H1 (cell line): ENCODE measurements around the gene MAPK8IP1. TPM values are rescaled to one million over a fixed set of nuclear protein-coding genes. Genes with fewer than 3 reads are reported as not detected.
A peak's percentile ranks its signal among the peaks of the same experiment; 100 is the strongest.

Source experiments
- CTCF ChIA-PET: fragments of 300-600 bp; sonication (Branson Sonifier 250); formaldehyde crosslinking; loops from one replicate; lab custom pipeline; 2021; ENCODE audit not compliant: partially characterized antibody; lab: Charles Lee
- POLR2A ChIA-PET: fragments of 300-600 bp; sonication (Branson Sonifier 250); formaldehyde crosslinking; loops from one replicate; lab custom pipeline; 2021; ENCODE audit warnings: inconsistent platforms; ENCODE audit not compliant: partially characterized antibody; lab: Charles Lee
- DNase-seq, 2 experiments: peaks; one replicate each; pipeline versions ENCODE4 v3.0.0 to v3.0.0-alpha.2; 2010 to 2022; ENCODE audit warnings: low spot score in 2 of 2, low read depth in 1 of 2, mixed read lengths in 1 of 2
- FAIRE-seq: peaks from 2 replicates; lab custom pipeline; 2011; peaks lifted over from hg19 to GRCh38; lab: Jason Lieb, UNC
- H2AFZ ChIP-seq: 2 replicates; pipeline ENCODE4 v1.8.1; 2012; ENCODE audit warnings: low read length, inconsistent platforms
- H2AK5ac ChIP-seq: 2 replicates; pipeline ENCODE4 v1.6.1; 2013; ENCODE audit warnings: low read depth, low read length
- H2BK120ac ChIP-seq: replicated peaks from 2 replicates; pipeline ENCODE3; 2013; ENCODE audit warnings: low read depth, low read length, inconsistent platforms
- H2BK12ac ChIP-seq: 2 replicates; pipeline ENCODE4 v1.6.1; 2013; ENCODE audit warnings: low read depth, low read length
- H2BK15ac ChIP-seq: 2 replicates; pipeline ENCODE4 v1.6.1; 2013; ENCODE audit warnings: low read length
- H2BK20ac ChIP-seq: 2 replicates; pipeline ENCODE4 v1.6.1; 2013; ENCODE audit warnings: low read length
- H2BK5ac ChIP-seq: 2 replicates; pipeline ENCODE4 v1.6.1; 2013; ENCODE audit warnings: low read depth, low read length
- H3K14ac ChIP-seq: 2 replicates; pipeline ENCODE4 v1.6.1; 2013; ENCODE audit warnings: inconsistent platforms; ENCODE audit not compliant: insufficient read length
- H3K18ac ChIP-seq: 2 replicates; pipeline ENCODE4 v1.6.1; 2013; ENCODE audit warnings: low read length; ENCODE audit errors: extremely low read depth
- H3K23ac ChIP-seq: 2 replicates; pipeline ENCODE4 v1.6.1; 2013; ENCODE audit warnings: inconsistent platforms; ENCODE audit not compliant: insufficient read length
- H3K23me2 ChIP-seq: 2 replicates; pipeline ENCODE4 v1.6.1; 2013; ENCODE audit warnings: low read depth, low read length
- H3K27ac ChIP-seq: 2 replicates; pipeline ENCODE4 v1.6.1; 2011; ENCODE audit warnings: low read depth, low read length, inconsistent platforms
- H3K27me3 ChIP-seq, 4 experiments: replicated peaks in 1 of 4; 1 replicate in 1 of 4; 2 replicates in 3 of 4; pipeline versions ENCODE4 v1.6.1 to v1.8.1; 2011 to 2013; ENCODE audit warnings: low read length in 3 of 4, mild to moderate bottlenecking in 3 of 4, inconsistent platforms in 2 of 4, mixed read lengths in 2 of 4, moderate library complexity in 1 of 4; ENCODE audit not compliant: control insufficient read depth in 3 of 4, insufficient read depth in 3 of 4; ENCODE audit errors: extremely low read depth in 1 of 4
- H3K36me3 ChIP-seq, 4 experiments: 2 replicates each; pipeline versions ENCODE4 v1.6.1 to v1.8.1; 2011 to 2013; ENCODE audit warnings: mild to moderate bottlenecking in 4 of 4, low read length in 3 of 4, moderate library complexity in 2 of 4, control low read depth in 1 of 4, inconsistent platforms in 1 of 4; ENCODE audit not compliant: insufficient read depth in 4 of 4, control insufficient read depth in 2 of 4
- H3K4ac ChIP-seq: replicated peaks from 2 replicates; pipeline ENCODE3; 2013; ENCODE audit warnings: low read length, low read depth, mixed read lengths, inconsistent platforms; ENCODE audit not compliant: insufficient read length
- H3K4me1 ChIP-seq, 4 experiments: replicated peaks in 1 of 4; 1 replicate in 1 of 4; 2 replicates in 3 of 4; pipeline versions ENCODE4 v1.6.1 to v1.8.1; 2011 to 2013; ENCODE audit warnings: low read length in 3 of 4, inconsistent platforms in 2 of 4, mixed read lengths in 1 of 4; ENCODE audit not compliant: insufficient read depth in 4 of 4, control insufficient read depth in 3 of 4
- H3K4me2 ChIP-seq, 2 experiments: 2 replicates each; pipeline versions ENCODE4 v1.6.1 to v1.8.1; 2011 to 2013; ENCODE audit warnings: low read depth in 2 of 2, low read length in 2 of 2, control low read depth in 1 of 2, inconsistent platforms in 1 of 2, mild to moderate bottlenecking in 1 of 2; ENCODE audit not compliant: insufficient read depth in 1 of 2
- H3K4me3 ChIP-seq, 4 experiments: fragments of 200-600, 300-600 bp in 1 of 4; sonication (generic), shearing (Covaris generic), sonication (Bioruptor Twin) in 1 of 4; 2 replicates each; pipeline versions ENCODE4 v1.5.1 to v1.8.1; 2011 to 2016; ENCODE audit warnings: low read length in 4 of 4, low read depth in 3 of 4, control low read depth in 2 of 4, inconsistent platforms in 2 of 4, mild to moderate bottlenecking in 2 of 4, mixed read lengths in 1 of 4, moderate library complexity in 1 of 4; ENCODE audit not compliant: insufficient read depth in 2 of 4; ENCODE audit errors: extremely low read depth in 1 of 4
- H3K56ac ChIP-seq: replicated peaks from 2 replicates; pipeline ENCODE3; 2013; ENCODE audit warnings: low read depth, mild to moderate bottlenecking, mixed read lengths, low read length, inconsistent platforms; ENCODE audit not compliant: insufficient read length
- H3K79me1 ChIP-seq: 2 replicates; pipeline ENCODE4 v1.6.1; 2013; ENCODE audit warnings: low read depth, low read length, control low read depth
- H3K79me2 ChIP-seq, 2 experiments: 2 replicates each; pipeline versions ENCODE4 v1.6.1 to v1.8.1; 2012 to 2013; ENCODE audit warnings: low read length in 2 of 2, mild to moderate bottlenecking in 2 of 2, inconsistent platforms in 1 of 2; ENCODE audit not compliant: insufficient read depth in 2 of 2, control insufficient read depth in 1 of 2
- H3K9ac ChIP-seq, 4 experiments: replicated peaks in 1 of 4; 1 replicate in 1 of 4; 2 replicates in 3 of 4; pipeline versions ENCODE4 v1.6.1 to v1.8.1; 2011 to 2013; ENCODE audit warnings: low read depth in 3 of 4, low read length in 3 of 4, control low read depth in 2 of 4, mild to moderate bottlenecking in 2 of 4, moderate library complexity in 2 of 4, inconsistent platforms in 1 of 4; ENCODE audit errors: extremely low read depth in 1 of 4
- H3K9me3 ChIP-seq, 2 experiments: 2 replicates each; pipeline versions ENCODE4 v1.6.1 to v1.8.1; 2012 to 2013; ENCODE audit warnings: mild to moderate bottlenecking in 2 of 2, moderate library complexity in 2 of 2, control low read depth in 1 of 2, inconsistent platforms in 1 of 2, low read depth in 1 of 2, low read length in 1 of 2, mixed read lengths in 1 of 2; ENCODE audit not compliant: insufficient read depth in 2 of 2
- H4K20me1 ChIP-seq, 2 experiments: replicated peaks in 1 of 2; 2 replicates each; pipeline versions ENCODE3 to v1.8.1; 2011 to 2013; ENCODE audit warnings: inconsistent platforms in 2 of 2, low read length in 2 of 2, mild to moderate bottlenecking in 1 of 2; ENCODE audit not compliant: insufficient read depth in 2 of 2, control insufficient read depth in 1 of 2
- H4K5ac ChIP-seq: 2 replicates; pipeline ENCODE4 v1.6.1; 2013; ENCODE audit warnings: low read length, low read depth, mixed read lengths, inconsistent platforms; ENCODE audit not compliant: insufficient read length
- H4K8ac ChIP-seq: 2 replicates; pipeline ENCODE4 v1.8.0; 2013; ENCODE audit warnings: mild to moderate bottlenecking, moderate library complexity, low read length, inconsistent platforms; ENCODE audit not compliant: insufficient read depth; ENCODE audit errors: extremely low read depth
- H4K91ac ChIP-seq: replicated peaks from 2 replicates; pipeline ENCODE3; 2013; ENCODE audit warnings: low read length, mixed read lengths, inconsistent platforms; ENCODE audit not compliant: insufficient read length
- CBX8 ChIP-seq: fragments of 300-800, 300-1000 bp; sonication (generic); IDR thresholded peaks from 2 replicates; pipeline ENCODE4 v1.7.1; 2016; ENCODE audit warnings: low read depth, low read length, borderline replicate concordance
- CREB1 ChIP-seq: IDR thresholded peaks from 2 replicates; pipeline ENCODE4 v1.6.1; 2012; ENCODE audit warnings: inconsistent platforms
- CTBP2 ChIP-seq: IDR thresholded peaks from 2 replicates; pipeline ENCODE4 v1.7.0; 2011; ENCODE audit warnings: borderline replicate concordance, mild to moderate bottlenecking, moderate library complexity, mixed read lengths, low read length; ENCODE audit not compliant: insufficient read depth, insufficient read length
- E2F6 ChIP-seq: IDR thresholded peaks from 2 replicates; pipeline ENCODE4 v1.6.1; 2012; ENCODE audit warnings: inconsistent platforms
- KDM1A ChIP-seq: fragments of 200-600, 300-600 bp; sonication (generic); IDR thresholded peaks from 2 replicates; pipeline ENCODE4 v1.7.1; 2016; ENCODE audit warnings: mild to moderate bottlenecking, low read length, borderline replicate concordance
- NRF1 ChIP-seq: IDR thresholded peaks from 2 replicates; pipeline ENCODE4 v1.6.1; 2011; ENCODE audit warnings: mild to moderate bottlenecking, low read depth, low read length, improper control_type of control experiment
- PHF8 ChIP-seq: fragments of 200-600 bp; sonication (generic); conservative IDR thresholded peaks from 2 replicates; pipeline ENCODE4 v1.7.1; 2012; ENCODE audit warnings: low read depth, mild to moderate bottlenecking, inconsistent platforms, low read length, moderate library complexity
- TAF1 ChIP-seq: IDR thresholded peaks from 2 replicates; pipeline ENCODE4 v1.6.1; 2011; ENCODE audit warnings: mild to moderate bottlenecking, low read depth, low read length
- TBP ChIP-seq: IDR thresholded peaks from 2 replicates; pipeline ENCODE4 v1.6.1; 2011; ENCODE audit warnings: low read depth, low read length, improper control_type of control experiment
- WGBS, 2 experiments: shearing (Covaris generic) in 1 of 2; methylation state at CpG; one replicate each; pipeline versions ENCODE4 v1.1.6 to v1.1.7; 2013 to 2015; ENCODE audit warnings: low lambda C conversion rate in 2 of 2, mixed read lengths in 2 of 2, inconsistent platforms in 1 of 2, low coverage in 1 of 2, missing lambda C conversion rate in 1 of 2; ENCODE audit not compliant: insufficient replicate concordance in 2 of 2, insufficient coverage in 1 of 2, insufficient read length in 1 of 2; ENCODE audit errors: extremely low coverage in 1 of 2, missing lambda C conversion rate in 1 of 2; 5-methylcytosine and 5-hydroxymethylcytosine counted together
- polyA plus RNA-seq, 7 experiments: library from polyadenylated mRNA; depleted of rRNA in 3 of 7; stranded (reverse) in 5 of 7; unstranded in 2 of 7; fragments of >200 nt in 5 of 7; fragments of 200-250 nt in 2 of 7; gene quantifications; 1 replicate in 5 of 7; 2 replicates in 1 of 7; 4 replicates in 1 of 7; pipeline versions ENCODE4 v1.2.1 to v1.2.3, GENCODE V29; 2011 to 2013; ENCODE audit warnings: missing spikeins in 2 of 7, mixed read lengths in 2 of 7
- total RNA-seq: library from RNA; stranded (reverse); fragmentation: NEBNext Ultra II Directional; extraction: Animal tissue kit (Norgen Biotek cat#: 25700); gene quantifications from 2 replicates; pipeline ENCODE4 v1.2.1, GENCODE V29; 2021

Gene MAPK8IP1
- total and polyA plus RNA-seq, 2 of the 8 experiments (the other 6 are each of a cell fraction or from before 2014, with no cell fraction given) = 32.4 to 40.1 TPM

DNA sequence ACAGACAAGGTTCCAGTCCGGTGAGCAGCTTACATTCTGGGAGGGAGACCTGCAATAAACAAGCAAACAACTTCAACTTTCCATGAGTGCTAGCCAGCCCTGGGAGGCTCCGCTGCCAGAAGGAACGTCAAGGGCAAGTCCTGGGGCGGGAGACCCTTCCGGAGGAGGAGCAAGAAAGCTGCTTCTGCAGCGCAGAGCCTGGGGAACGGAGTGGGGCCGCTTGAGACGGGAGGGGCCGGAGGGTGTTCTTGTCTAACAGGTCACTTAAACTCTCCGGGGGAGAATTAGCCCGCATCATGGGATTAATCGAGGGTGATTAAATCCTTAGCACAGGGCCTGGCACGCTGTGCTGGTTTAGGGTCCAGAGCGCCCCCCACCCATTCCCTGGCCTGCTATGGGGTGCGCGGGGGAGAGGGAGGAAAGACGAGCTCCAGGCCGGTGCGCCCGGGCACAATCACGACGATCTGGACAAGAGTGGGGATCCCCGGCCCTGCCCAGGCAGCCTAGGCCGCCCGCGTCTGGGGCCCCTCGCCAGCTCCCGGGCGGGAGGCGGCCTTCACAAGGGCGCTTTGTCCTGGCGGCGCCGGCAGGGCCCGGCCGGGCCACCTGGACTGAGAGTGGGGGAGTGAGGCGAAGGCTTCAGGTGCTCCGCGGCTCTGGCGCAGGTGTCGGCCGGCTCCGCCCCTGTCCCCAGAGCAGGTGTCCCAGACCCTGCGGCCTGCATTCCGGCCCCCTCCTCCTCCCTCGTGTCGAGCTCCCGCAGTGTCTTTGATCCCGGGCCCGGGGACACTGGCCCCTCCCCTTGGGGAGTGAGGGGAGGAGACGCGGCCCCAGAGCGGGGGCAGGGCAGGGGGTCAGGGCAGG is 36.3 kb downstream of the MAPK8IP1 start:
- peak overlapping the region; percentile 53 to 78 (median 68); a peak in 6 of 7 replicates for H3K9ac ChIP-seq
- peak; percentile 72 for TF ChIP-seq TAF1
- no peak for TF ChIP-seq KDM1A
- TF ChIP-seq TBP = peak; percentile 69; the same call in 1 of the 2 replicates
- peak; percentile 59 for TF ChIP-seq CREB1
- TF ChIP-seq NRF1 = peak; percentile 10; the same call in 1 of the 2 replicates
- TF ChIP-seq E2F6 = peak; percentile 58; the same call in 1 of the 2 replicates
- TF ChIP-seq CBX8 = no peak
- TF ChIP-seq CTBP2 = peak; percentile 31
- TF ChIP-seq PHF8 = peak; percentile 62; the same call in 1 of the 2 replicates

More for the DNA sequence above, 36.3 kb downstream of the MAPK8IP1 start:
- Histone ChIP-seq H2AFZ (no peak overlapping the region), H2BK5ac (peak overlapping the region; percentile 93; the same call in 1 of the 2 replicates), H3K79me2 (peaks cover 0 to 14% of the 10 kb centered on the region in 2 experiments; a peak in 1 of 4 replicates), H3K4me1 (peaks cover 12 to 33% (median 24%) of the 10 kb centered on the region in 4 experiments), H3K9me3 (no peaks in the 10 kb centered on the region), H3K18ac (peak overlapping the region; percentile 97), H4K91ac (peak overlapping the region; percentile 42), H2BK15ac (peak overlapping the region; percentile 29; the same call in 1 of the 2 replicates), H3K27ac (peak overlapping the region; percentile 76; the same call in 1 of the 2 replicates), H3K23me2 (peaks cover 22% of the 10 kb centered on the region), H4K8ac (peak overlapping the region; percentile 93; the same call in 1 of the 2 replicates), H3K79me1 (peaks cover 16% of the 10 kb centered on the region), H2BK20ac (peak overlapping the region; percentile 83), H2AK5ac (peak overlapping the region; percentile 44; the same call in 1 of the 2 replicates), H3K14ac (no peak overlapping the region), H3K4ac (peak overlapping the region; percentile 45), H2BK120ac (peak overlapping the region; percentile 30), H3K56ac (peak overlapping the region; percentile 62), H4K20me1 (peaks cover 10 to 21% of the 10 kb centered on the region in 2 experiments), H3K27me3 (peaks cover 0 to 9% (median 0%) of the 10 kb centered on the region in 4 experiments; a peak in 3 of 7 replicates), H2BK12ac (peak overlapping the region; percentile 97), H3K23ac (no peak overlapping the region), H3K4me3 (peak overlapping the region; percentile 63 to 78 (median 68)), H3K4me2 (peak overlapping the region; percentile 81 to 91), H4K5ac (peak overlapping the region; percentile 73), H3K36me3 (peaks cover 2 to 14% (median 6%) of the 10 kb centered on the region in 4 experiments; a peak in 4 of 8 replicates)
- ChIA-PET POLR2A (interaction anchor here (0.6 to 9.8 kb wide), 37 partner anchors 9 to 590 kb away, joined by 3 to 115 read pairs (median 5); no protein-coding TSS in a partner anchor), CTCF (interaction anchor here (0.6 to 1.2 kb wide), 8 partner anchors 9 to 216 kb away, joined by 3 to 6 read pairs (median 4); no protein-coding TSS in a partner anchor)
- no peak for FAIRE-seq
- peak; percentile 84 to 94 for DNase-seq
- WGBS, 2 experiments = 3% methylated on average over 43 of the region's 54 CpGs; no CpG with 5 or more reads in 1 of the 2 experiments
